ENCODE measurements around the gene BOC. TPM values are rescaled to one million over a fixed set of nuclear protein-coding genes. Genes with fewer than 3 reads are reported as not detected.
A peak's percentile ranks its signal among the peaks of the same experiment; 100 is the strongest.

BOC gene
- total RNA-seq, 1 donor from 2014 or later = 130 TPM

DNA sequence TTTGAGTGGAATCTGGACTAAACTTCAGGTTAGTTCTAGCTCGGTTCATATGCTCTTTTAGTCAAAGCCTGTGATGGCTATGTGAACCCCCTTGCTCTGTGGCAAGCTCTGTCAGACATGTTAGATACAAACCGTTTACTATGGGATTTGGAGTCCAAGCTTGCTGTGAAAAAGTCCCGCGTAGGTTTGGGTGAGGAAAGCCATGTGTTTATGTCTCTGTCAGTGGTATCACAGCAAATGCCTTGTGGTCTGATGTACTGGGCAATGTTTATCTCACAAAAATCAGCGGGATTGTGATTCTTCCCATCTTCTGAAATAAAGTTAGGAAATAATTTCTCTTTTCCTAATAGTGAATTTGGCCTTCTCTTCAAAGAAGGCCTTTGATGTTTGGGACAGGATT is 5.0 kb downstream of the BOC start:
- Mint-ChIP-seq H3K27me3 (ENCODE audit: low read depth) (peaks cover 12% of the 10 kb centered on the region), H3K4me1 (peaks cover 70% of the 10 kb centered on the region), H3K36me3 (ENCODE audit: low read depth) (peaks cover 24% of the 10 kb centered on the region), H3K4me3 (peak overlapping the region; percentile 40), H3K27ac (ENCODE audit: unreplicated experiment) (no peak overlapping the region), H3K9me3 (no peaks in the 10 kb centered on the region)
- TF ChIP-seq, protein P1, sequence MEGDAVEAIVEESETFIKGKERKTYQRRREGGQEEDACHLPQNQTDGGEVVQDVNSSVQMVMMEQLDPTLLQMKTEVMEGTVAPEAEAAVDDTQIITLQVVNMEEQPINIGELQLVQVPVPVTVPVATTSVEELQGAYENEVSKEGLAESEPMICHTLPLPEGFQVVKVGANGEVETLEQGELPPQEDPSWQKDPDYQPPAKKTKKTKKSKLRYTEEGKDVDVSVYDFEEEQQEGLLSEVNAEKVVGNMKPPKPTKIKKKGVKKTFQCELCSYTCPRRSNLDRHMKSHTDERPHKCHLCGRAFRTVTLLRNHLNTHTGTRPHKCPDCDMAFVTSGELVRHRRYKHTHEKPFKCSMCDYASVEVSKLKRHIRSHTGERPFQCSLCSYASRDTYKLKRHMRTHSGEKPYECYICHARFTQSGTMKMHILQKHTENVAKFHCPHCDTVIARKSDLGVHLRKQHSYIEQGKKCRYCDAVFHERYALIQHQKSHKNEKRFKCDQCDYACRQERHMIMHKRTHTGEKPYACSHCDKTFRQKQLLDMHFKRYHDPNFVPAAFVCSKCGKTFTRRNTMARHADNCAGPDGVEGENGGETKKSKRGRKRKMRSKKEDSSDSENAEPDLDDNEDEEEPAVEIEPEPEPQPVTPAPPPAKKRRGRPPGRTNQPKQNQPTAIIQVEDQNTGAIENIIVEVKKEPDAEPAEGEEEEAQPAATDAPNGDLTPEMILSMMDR (conservative IDR thresholded peaks at IDR 0.05) = no peak
- no peak for DNase-seq (ENCODE audit: low read depth, low spot score)

DNA sequence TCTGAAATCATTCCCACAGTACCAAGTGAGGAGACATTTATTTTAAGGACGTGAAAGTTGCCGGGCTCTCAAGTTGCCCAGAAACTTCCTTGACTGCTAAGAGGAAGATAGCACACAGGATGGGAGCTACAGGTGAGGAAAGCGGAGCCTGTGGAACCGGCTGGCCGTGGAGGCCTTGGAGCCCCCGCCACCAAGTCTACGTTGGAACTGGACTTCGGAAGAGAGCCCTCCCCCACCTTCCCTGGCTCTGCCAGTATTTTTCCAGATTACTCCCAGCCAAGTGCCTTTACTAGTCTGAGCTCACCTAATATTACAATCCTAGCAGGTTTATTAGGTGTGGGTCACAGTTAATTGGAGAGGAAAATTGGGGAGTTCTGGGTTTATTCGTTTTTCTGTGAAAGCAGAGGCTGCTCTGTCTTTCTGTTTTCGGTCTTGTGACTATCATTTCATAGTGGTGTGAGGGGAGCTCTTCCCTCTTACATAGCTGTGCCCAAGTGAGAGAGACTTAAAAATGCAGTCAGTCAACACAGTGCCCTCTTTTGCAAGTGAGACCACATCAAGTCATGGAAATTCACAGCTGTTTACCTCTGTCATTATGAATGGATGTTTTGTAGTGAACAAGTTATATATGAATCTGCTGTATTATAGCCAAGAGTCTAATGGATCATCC is 6.8 kb downstream of the BOC start:
- no peak for DNase-seq (ENCODE audit: low read depth, low spot score)
- H3K27me3 Mint-ChIP-seq (ENCODE audit: low read depth) = peaks cover 6% of the 10 kb centered on the region
- peaks cover 28% of the 10 kb centered on the region for H3K36me3 Mint-ChIP-seq (ENCODE audit: low read depth)
- TF ChIP-seq, protein P1 (conservative IDR thresholded peaks at IDR 0.05) = no peak
- peak overlapping the region; percentile 66 for H3K4me3 Mint-ChIP-seq
- no peaks in the 10 kb centered on the region for H3K9me3 Mint-ChIP-seq
- H3K27ac Mint-ChIP-seq (ENCODE audit: unreplicated experiment) = peak overlapping the region; percentile 38
- peaks cover 78% of the 10 kb centered on the region for H3K4me1 Mint-ChIP-seq

DNA sequence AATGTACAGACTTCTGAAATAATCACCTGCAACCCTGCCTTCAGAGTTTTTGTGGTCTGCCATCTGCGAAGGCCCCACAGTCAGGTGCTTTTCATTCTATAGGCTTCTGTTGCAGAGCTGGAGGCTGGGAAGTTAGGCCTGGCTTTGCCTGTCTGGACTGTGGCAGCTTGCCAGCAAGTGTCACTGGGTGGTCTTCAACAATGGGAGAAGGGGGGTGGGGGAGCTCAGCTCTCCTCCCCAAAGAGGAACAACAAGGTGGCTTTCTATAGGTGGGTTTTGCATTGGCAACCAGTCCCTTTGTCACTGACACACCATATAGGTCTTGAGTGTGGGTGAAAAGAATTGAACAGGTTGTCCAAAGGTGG is 7.3 kb downstream of the BOC start:
- Mint-ChIP-seq H3K36me3 (ENCODE audit: low read depth) (peaks cover 28% of the 10 kb centered on the region), H3K9me3 (no peaks in the 10 kb centered on the region), H3K4me1 (peaks cover 78% of the 10 kb centered on the region), H3K27me3 (ENCODE audit: low read depth) (peaks cover 2% of the 10 kb centered on the region), H3K4me3 (peak overlapping the region; percentile 66), H3K27ac (ENCODE audit: unreplicated experiment) (no peak overlapping the region)
- TF ChIP-seq, protein P1 (conservative IDR thresholded peaks at IDR 0.05) = no peak
- no peak for DNase-seq (ENCODE audit: low read depth, low spot score)

DNA sequence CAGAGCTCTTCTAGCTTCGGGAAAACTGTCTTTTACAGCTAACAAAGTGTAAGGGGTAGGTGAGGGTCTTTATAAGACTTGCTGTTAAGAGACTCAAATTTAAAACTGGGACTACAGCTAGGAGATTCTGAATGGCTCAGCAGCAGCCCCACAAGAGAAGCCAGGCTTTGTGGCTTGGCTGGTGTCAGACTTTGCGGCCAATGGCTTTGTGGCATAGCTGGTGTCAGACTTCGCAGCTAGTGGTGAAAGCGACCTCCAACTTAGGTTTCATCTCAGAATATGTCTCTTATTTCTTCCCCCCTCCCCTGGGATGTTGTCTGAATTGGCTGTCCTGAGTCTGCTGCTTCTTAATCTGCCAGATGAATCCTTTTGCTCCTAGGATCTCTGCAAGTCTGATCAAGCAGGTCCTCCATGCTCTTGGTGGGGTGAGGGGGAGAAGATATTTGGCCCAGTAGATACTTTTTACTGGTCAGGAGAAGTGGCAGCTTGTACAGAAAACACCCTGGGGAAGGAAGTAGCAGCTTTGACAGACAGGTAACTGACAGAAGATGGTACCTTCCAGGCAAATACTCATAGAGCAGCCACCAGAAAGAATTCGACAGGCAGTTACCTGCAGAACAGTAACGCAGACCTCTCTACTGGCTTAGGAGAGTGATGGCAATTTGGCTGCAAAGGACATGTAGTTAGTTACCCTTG is 8.4 kb downstream of the BOC start:
- peaks cover 73% of the 10 kb centered on the region for H3K4me1 Mint-ChIP-seq
- no peak for DNase-seq (ENCODE audit: low read depth, low spot score)
- H3K4me3 Mint-ChIP-seq = no peak overlapping the region
- H3K36me3 Mint-ChIP-seq (ENCODE audit: low read depth) = peaks cover 33% of the 10 kb centered on the region
- H3K27ac Mint-ChIP-seq (ENCODE audit: unreplicated experiment) = no peak overlapping the region
- TF ChIP-seq, protein P1 (conservative IDR thresholded peaks at IDR 0.05) = no peak
- H3K9me3 Mint-ChIP-seq = no peaks in the 10 kb centered on the region
- H3K27me3 Mint-ChIP-seq (ENCODE audit: low read depth) = no peaks in the 10 kb centered on the region

DNA sequence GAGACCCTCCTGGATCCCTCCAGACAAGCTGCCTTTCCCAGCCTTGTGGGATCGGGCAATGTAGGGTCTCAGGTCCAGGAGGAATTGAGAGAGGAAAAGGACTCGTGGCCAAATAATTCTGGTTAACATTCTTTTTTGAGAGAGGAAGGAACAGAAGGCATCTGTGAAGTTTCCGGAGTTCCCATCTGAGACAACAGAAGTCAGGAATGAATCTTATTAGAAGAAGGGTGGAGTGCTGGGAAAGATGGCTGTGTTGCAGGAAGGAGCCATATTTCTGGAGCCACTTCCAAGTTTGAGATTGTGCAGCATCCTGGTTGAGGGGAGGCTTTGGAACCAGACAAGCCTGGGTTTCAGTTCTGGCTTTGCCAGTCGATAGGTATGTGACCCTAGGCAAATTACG is 9.4 kb downstream of the BOC start:
- H3K36me3 Mint-ChIP-seq (ENCODE audit: low read depth) = peaks cover 29% of the 10 kb centered on the region
- no peaks in the 10 kb centered on the region for H3K27me3 Mint-ChIP-seq (ENCODE audit: low read depth)
- no peak overlapping the region for H3K4me3 Mint-ChIP-seq
- peaks cover 64% of the 10 kb centered on the region for H3K4me1 Mint-ChIP-seq
- peak overlapping the region; percentile 1 for H3K27ac Mint-ChIP-seq (ENCODE audit: unreplicated experiment)
- DNase-seq (ENCODE audit: low read depth, low spot score) = no peak
- no peaks in the 10 kb centered on the region for H3K9me3 Mint-ChIP-seq
- TF ChIP-seq, protein P1 (conservative IDR thresholded peaks at IDR 0.05) = no peak

All from neural crest cell (in vitro differentiated cells).